Stimulated activated CD4-positive, alpha-beta T cell treated with anti-CD3 and anti-CD28 coated beads, Interleukin-2, amount 100 ng/mL, for 48 hours (primary cell): ENCODE results near the gene ZBTB43.
"Not testable (repeated sequence)": the region's sequence is repeated elsewhere in the genome, so short reads cannot be mapped to it uniquely, and the experiment has no call there.

ENCODE experiments used
- DNase-seq, 2 donors: peaks; one replicate each; pipeline ENCODE4 v3.0.0-alpha.2; 2020

ZBTB43 gene

DNA sequence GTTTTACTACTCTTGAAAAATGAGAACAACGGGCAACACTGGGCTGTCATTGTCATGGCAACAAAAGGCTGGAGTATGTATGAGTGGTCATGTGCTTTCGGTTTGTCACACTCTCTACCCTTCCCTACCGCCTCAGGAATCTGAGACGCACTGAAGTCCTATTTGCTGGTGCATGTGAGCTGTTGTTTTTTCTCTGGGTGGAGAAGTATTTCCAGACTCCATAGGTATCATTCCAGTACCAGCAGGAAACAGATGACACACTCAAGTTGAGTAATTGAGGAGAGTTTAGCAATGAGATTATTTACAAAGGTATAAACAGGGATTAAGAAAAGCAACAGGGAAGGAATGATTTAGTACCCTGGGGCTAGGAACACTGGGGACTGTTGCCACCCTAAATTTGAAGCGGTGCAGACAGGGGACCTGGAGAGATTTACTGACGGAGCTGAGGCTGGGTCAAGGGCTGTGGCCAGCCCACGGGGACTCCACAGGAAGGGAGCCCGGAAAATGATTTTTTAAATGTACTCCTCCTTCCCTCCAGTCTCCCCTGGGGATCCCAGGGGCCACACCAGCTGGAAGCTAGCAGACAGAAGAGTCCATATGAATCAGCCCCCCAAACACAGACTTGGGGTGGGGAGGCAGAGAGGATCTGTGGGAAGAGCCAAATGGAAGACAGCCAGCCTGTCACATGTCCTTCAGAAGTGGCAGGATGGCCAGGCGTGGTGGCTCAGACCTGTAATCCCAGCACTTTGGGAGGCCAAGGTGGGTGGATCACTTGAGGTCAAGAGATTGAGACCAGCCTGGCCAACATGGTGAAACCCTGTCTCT is 13.2 kb upstream of the ZBTB43 start:
- DNase-seq: no peak

DNA sequence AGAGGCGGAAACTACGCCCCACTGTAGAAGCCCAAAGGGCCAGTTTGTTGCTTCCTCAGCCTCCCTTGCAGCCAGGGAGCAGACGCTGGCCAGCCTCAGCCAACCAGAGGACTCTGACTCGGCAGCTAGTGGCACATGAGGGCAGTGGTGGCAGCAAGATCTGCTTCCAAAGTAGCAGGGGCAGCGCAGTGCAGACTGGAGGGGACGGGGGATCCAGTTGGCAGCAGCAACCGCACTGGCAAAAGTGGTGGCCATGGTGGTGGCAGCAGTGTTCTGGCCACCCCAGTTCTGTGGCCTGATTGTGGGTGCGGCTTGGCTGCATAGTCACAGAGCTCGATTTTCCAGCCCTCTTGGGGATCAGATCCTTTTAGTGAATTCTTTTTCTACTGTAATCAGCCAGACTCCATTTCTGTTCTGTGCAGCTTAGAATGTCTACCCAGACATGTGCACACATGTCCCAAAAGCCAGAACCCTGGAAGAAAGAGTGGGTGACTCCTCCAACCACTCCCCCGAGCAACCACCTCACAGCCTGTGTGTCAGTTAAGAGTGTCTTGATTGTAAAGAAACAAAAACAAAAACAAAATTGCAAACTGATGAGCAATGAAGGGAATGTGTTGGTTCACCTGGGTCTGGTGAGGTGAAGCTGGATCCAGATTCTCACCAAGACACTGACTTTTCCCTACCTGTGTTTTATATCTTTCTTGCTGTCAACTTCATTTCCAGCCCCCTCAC is 11.0 kb upstream of the ZBTB43 start:
- no peak for DNase-seq

DNA sequence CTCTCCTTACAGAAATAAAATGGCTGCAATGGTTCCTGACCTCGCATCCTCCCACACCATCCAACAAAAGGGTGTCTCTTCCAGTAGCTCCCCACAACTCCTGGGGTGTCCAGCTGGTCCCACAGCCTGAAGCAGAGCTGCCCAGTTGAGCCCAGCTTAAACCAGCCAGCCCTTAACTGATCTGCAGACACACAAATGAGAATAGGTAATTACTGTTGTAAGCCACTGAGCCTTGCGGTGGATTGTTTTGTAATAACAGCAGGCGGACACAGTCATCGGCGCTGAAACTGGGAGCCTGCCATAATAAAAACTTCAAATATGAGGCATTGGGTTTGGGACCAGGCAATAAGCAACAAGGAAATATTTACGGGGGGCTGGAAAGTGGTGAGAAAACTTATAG is 10.4 kb upstream of the ZBTB43 start:
- DNase-seq: no peak

DNA sequence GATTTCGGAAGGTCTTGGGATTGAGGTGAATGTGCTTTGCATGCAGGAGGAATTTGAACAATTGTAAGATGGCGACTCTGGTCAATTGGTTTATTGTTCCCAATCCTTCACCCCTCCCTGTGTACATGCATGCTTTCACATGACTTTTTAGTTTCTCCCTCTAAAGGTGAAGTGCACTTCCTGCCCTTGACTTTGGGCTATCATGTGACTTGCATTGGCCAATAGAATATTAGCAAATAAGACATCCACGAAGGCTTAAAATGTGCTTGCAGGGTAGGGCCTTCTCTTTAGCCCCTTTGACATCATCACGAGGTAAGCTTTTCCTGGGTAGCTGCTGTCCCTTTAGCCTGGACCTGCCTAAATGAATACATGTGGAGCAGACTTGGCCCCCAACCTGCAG is 8.1 kb upstream of the ZBTB43 start:
- no peak for DNase-seq

DNA sequence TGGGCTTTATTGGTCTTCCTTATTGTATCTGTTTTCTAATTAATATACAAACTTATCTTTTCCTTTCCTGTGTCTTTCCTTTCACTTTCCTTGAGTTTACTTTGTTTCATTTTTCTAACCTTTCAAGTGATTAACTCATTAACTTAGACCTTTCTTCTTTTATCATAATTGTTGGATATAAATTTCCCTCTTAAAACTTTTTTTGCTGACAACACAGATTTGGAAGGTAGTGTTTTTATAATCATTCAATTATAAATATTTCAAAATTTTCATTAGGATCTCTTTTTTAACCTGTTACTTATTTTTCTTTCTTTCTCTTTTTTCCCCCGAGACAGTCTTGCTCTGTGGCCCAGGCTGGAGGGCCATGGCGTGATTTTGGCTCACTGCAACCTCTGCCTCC is 6.9 kb upstream of the ZBTB43 start:
- DNase-seq: no peak

DNA sequence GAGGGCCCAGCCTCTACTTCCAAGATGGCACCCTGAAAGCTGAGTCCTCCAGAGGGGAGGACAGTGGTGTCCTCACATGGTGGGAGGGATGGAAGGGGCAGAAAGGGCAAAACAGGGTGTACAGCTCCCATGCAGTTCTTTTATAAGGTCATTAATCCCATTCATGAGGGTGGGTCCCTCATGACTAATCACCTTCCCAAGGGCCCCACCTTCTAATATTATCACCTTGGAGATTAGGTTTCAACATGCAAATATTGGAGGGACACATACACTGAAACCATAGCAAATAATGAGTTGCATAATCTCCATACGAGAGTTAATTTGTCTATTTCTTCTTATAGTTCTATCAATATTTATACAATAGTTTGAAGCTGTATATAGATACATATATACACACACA is 5.8 kb upstream of the ZBTB43 start:
- no peak for DNase-seq

DNA sequence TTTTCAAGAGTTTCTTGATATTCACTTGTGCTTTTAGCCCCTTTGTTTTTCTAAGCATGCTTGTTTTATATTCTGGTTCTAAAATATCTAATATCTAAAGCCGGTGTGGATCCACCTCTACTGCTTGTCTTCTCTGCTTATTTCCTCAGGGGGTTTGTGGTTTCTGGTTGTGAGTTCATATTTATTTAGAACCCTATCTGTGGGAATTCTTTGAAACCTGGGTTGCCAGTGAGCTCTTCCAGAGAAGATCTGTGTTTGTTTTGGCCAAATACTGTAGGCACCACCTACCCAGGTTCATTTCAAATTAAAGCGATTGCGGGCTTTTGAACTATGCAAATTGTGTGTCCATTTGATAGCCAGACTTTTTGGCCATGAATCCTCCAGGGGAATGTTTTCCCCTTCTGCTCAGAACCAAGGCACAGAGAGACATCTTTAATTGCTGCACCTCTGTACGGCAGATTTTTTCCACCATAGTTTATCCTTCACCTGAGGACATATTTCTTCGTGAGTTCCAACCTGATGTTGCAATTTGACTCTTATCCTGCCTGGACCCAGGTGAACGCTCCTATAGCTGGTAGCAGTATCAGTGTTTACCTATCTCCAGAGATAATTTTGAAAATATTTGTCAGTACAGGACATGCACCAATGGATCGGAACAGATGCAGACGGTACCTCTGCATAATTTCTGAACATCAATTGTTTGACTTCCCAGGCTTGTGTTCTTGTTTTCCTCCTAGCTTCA is 2.4 kb upstream of the ZBTB43 start:
- DNase-seq: no peak

DNA sequence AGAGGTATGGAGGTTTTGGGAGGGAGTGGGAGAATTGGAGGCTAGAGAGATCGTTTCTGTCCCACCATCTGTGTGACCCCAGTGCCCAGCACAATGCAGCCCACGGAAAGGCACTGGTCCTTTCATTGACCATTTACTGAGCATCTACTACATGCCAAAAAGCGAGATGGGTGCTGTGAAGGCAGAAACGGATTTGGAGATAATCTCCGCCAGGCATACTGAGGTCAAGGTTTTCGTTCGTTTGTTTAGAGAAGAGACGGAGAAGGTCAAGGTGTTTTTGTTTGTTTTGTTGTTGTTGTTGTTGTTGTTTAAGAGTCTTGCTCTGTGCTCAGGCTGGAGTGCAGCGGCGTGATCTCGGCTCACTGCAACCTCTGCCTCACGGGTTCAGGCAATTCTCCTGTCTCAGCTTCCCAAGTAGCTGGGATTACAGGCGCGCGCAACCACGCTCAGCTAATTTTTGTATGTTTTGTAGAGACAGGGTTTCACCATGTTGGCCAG is 593 bp upstream of the ZBTB43 start:
- no peak for DNase-seq

DNA sequence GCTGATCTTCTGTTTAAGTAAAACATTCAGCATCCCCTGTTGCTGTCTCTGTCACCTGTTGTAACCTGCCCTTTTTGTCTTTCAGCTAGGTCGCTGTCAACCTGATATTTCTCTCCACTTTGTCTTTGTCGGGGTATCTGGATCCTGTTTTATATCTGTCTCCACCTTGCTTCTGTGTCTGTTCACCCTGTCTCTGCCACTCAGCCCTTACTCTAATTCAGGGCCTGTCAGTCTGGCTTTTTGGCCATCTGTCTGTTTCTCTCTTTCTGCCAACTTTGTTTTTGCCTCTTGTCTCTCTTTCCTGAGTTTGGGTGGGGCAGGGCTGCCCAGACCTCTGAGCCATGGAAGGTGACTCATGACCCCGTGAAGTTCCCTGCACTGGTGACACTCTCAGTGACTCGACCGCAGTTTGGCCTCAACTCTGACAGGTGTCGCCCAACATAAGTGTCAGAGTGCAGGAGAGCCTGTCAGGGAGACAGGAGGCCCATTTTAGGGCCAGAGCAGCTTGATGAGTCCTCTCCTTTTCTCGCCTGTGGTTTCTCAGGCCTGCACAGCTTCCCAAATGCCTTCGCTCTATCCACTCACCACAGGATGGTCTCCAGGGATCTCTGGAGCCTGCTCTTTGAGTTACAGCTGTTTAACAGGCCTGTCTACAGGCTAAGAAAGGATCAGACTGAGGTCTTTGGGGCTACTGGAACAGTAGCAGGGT is 868 bp downstream of the ZBTB43 start:
- peak; percentile 69 to 70 for DNase-seq

DNA sequence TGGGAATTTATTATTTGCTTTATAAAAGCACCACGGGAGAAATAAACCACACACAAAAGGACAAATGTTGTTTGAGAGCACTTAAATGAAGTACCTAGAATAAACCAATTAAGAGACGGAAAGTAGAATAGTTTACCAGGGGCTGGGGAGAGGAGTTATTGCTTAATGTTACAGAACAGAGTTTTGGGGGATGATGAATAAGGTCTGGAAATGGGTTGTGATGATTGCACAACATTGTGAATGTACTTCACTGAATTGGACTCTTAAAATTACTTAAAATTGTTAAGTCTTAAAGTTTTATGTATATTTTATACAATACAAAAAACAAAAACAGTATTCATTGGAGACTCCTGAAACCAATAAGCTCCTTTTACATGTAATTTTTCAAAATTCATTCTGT is 1.5 kb downstream of the ZBTB43 start:
- no peak for DNase-seq

DNA sequence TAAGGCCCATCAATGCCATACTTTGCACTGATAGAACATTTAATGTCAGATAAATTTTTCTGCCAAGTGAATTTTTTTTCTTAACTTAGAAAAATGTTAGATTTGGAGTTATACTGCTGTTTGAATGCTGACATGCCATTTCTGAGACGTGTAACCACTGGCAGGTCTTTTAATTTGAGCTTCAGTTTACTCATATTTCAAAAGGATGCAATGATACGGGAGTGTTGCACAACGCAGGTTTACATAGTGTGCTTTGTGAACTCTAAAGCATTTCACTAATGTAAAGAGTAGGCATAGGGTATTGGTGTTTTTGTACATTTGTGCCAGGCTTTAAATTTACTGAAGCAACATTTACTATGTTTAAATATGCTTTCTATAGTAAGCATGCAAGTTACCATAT is 4.2 kb downstream of the ZBTB43 start:
- DNase-seq: no peak

DNA sequence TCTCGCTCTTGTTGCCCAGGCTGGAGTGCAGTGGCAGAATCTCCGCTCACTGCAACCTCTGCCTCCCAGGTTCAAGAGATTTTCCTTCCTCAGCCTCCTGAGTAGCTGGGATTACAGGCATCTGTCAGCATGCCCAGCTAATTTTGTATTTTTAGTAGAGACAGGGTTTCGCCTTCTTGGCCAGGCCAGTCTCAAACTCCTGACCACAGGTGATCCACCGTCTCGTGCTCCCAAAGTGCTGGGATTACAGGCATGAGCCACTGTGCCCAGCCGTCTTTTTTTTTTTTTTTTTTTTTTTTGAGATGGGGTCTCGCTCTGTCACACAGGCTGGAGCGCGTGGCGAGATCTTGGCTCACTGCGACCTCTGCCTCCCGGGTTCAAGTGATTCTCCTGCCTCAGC is 5.4 kb downstream of the ZBTB43 start:
- not testable (repeated sequence) for DNase-seq

DNA sequence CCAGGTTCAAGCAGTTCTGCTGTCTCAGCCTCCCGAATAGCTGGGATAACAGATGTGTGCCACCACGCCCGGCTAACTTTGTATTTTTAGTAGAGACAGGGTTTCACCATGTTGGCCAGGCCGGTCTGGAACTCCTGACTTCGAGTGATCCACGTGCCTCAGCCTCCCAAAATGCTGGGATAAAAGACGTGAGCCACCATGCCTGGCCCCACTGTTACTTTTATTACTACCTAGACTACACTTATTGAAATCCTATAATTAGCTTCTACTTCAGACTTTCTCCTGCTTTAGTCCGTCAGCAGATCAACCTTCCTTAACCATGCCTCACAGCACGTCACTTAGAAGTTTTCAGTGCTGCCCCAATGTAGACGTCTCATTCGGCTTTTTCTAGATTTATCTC is 8.2 kb downstream of the ZBTB43 start:
- no peak for DNase-seq

DNA sequence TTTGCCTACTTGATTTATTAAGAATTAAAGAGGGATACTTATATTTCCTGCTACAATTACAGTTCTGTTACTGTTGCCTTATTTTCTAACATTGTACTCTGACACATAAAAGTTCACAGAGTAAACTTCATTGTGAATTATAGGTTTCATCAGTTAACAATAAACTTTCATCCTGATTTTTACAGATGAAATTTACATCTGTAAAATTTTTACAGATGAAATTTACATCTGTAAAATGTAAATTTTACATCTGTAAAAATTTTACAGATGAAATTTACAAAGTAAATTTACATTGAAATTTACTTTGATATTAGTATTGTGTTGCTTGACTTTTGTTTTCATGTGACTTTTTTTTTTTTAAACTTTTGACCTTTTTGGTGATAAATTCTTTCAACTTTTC is 9.3 kb downstream of the ZBTB43 start:
- DNase-seq: no peak

DNA sequence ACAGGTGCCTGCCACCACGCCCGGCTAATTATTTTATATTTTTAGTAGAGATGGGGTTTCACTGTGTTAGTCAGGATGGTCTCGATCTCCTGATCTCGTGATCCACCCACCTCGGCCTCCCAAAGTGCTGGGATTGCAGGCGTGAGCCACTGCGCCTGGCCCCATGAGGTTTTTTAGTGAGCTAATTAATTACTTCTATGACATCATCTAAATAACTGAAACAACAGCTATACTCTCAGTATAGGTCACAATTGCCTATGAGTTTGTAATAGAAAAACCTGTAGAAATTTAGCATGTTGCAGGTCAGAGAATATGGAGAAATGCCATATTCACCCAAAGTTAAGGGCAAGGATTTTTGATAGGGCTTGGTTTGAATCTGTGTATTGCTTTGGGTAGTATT is 12.8 kb downstream of the ZBTB43 start:
- not testable (repeated sequence) for DNase-seq

DNA sequence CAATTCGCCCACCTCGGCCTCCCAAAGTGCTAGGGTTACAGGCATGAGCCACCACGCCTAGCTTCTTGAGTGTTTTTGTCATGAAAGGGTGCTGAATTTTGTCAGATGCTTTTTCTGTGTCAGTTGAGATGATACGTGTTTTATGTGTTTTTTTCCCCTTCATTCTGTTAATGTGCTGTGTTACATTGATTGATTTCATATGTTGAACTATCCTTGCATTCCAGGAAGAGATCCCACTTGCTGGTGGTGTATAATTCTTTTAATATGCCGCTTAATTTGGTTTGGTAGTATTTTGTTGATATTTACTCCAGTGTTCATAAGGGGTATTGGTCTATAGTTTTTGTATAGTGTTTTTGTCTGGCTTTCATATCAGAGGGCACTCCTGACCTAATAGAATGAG is 13.6 kb downstream of the ZBTB43 start:
- no peak for DNase-seq

DNA sequence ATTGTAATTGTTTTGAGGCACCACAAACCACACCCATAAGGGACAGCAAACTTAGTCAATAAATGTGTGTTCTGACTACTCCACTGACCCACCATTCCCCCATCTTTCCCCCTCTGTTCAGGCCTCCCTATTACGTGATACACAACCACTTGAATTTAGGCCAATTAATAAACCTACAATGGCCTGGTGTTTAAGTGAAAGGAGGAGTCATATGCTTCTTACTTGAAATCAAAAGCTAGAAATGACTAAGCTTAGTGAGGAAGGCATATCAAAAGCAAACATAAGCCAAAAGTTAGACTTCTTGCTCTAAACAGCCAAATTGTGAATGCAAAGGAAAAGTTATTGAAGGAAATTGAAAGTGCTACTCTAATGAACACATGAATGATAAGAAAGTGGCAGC is 14.6 kb downstream of the ZBTB43 start:
- no peak for DNase-seq

DNA sequence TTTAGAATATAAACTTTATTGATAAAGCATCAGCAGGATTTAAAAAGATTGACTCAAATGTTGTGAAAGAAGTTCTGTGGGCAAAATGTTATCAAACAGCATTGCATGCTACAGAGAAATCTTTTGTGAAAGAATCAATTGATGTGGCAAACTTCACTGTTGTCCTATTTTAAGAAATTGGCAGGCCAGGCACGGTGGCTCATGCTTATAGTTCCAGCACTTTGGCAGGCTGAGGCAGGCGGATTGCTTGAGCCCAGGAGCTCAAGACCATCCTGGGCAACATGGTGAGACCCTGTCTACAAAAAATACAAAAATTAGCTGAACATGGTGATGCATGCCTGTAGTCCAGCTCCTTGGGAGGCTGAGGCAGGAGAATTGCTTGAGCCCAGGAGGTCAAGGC is 17.4 kb downstream of the ZBTB43 start:
- no peak for DNase-seq

DNA sequence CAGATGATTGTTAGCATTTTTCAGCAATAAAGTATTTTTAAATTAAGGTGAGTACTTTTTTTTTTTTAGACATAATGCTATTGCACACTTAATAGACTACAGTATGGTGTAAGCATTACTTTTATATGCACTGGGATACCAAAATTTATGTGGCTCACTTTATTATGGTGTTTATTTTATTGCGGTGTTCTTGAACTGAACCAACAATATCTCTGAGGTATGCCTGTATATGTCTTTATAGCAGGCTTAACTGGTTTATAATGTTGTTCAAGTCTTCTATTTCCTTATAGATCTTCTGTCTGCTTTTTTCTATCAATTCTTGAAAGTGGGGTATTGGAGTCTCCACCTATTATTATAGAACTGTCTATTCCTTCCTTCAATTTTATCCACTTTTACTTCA is 18.0 kb downstream of the ZBTB43 start:
- no peak for DNase-seq

DNA sequence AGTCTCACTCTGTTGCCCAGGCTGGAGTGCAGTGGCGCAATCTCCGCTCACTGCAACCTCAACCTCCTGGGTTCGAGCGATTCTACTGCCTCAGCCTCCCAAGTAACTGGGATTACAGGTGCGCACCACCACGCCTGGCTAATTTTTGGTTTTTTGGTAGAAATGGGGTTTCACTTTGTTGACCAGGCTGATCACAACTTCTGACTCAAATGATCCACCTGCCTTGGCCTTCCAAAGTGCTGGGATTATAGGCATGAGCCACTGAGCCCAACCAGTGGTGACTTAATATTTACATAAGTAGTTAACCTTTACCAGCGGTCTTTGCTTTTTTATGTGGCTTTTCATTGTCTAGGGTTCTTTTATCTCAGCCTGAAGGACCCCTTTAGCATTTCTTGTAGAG is 19.2 kb downstream of the ZBTB43 start:
- not testable (repeated sequence) for DNase-seq

DNA sequence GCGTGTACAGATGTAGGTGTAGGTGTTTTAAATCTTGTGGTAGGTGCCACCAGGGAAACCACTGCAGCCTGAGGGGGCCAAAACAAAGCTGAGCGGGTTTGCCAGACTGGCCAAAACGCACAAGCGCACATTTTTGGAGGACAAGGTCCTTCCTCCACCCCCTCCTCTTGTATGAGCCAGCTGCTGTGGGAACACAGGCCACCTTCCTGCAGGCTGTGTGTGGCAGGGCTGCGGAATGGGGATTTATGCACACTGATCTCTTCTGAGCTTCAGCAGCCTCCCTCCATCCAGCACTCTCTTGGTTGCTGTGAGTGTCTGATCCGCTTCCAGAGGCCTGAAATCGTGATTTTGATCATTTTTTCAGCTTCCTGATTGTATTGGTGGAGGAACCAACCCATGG is 22.4 kb downstream of the ZBTB43 start:
- DNase-seq: no peak

DNA sequence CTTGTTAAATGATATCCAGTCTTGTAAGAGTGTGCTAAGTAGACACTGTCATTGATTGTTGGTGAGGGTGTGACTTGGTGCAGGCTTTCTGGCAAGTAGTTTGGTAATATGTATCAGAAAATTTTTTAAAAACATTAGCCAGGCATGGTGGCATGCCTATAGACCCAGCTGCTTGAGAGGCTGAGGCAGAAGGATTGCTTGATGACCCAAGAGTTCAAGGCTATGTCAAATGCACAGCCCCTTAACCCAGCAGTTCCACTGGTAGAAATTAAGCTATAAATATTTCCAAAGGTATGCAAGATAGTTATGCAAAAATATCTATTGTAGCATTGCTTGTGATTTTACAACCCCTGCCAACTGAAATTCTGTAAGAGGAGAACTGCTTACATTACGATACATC is 24.2 kb downstream of the ZBTB43 start:
- no peak for DNase-seq

DNA sequence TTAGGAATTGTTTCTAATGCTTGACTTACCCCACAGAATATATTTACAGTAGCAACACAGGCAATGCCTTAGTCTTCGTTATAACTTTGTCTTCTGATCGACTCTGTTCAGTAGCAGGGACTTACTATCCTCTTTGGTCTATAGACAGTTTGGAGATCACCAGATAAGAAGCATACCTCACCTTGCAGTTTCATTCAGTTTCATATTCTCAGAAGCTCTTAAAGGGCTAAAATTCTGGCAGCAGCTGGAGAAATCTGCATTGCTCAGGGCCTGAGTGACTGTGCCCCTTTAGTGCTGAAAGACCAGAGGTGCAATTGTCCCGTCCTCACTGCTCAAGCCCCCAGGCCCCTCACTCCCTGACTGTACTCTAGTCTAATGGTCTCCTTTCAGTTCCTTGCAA is 26.0 kb downstream of the ZBTB43 start:
- no peak for DNase-seq
